Heart left ventricle (tissue), 13 donors: ENCODE measurements around the gene TMEM196.

Experiments
- CTCF ChIP-seq, 12 donors: fragments of 200-600 bp; sonication (generic) in 4 of 12; IDR thresholded peaks; one replicate each; pipeline versions ENCODE4 v1.5.0 to v1.8.0; 2018 to 2022; ENCODE audit warnings: antibody characterized with exemption in 12 of 12, mild to moderate bottlenecking in 5 of 12
- POLR2A ChIP-seq, 2 donors: fragments of 450-650 bp; IDR thresholded peaks; one replicate each; pipeline ENCODE4 v1.6.1; 2017; ENCODE audit warnings: antibody characterized with exemption in 2 of 2, mild to moderate bottlenecking in 2 of 2, moderate library complexity in 2 of 2
- donor health status: ischemic (EF 13 %, LVEDD 7.1; RV severe dilation, severe dysfunction).
- donor health status: DM: no; HTN: yes; CAD: no.
- donor health status: DM: no; HTN: no; CAD: no.
- donor health status: ischemic (EF 25% LVEDD 6.9; RV normal size, moderate dysfunction).
- donor health status: ischemic (EF 25% LVEDD 5.7; RV mildly dilated, moderate dysfunction).
- donor health status: ischemic (EF 35%, LVEDD 5.7; RV mildly dilated, moderate dysfunction).
- donor health status: nonischemic (EF 11% LVEDD 7.7; RV severe dilation, severe dysfunction).
- donor health status: DM: yes; HTN: yes; CAD: no.
- donor health status: PGD.
- donor health status: ischemic (EF 29% LVEDD 5.4; RV normal size, mild dysfunction).
- donor health status: nonischemic (EF 23%, LVEDD 6.1; RV moderate dilation, normal function).

GRCh38 chr7:19700936-19701335, 72.5 kb downstream of the TMEM196 start:
- no peak for TF ChIP-seq CTCF (IDR thresholded peaks at IDR 0.05)
- no peak for TF ChIP-seq POLR2A (IDR thresholded peaks at IDR 0.05)
